SK-N-SH treated with all-trans-retinoic acid at 6 μM for 48 hours (cell line): ENCODE results near the gene CCM2L.

Experiments
- ARNTL ChIP-seq: fragments of 450-650 bp; formaldehyde crosslinking; IDR thresholded peaks from 2 replicates; pipeline ENCODE4 v1.5.0; 2020; ENCODE audit warnings: low read depth, mild to moderate bottlenecking, moderate library complexity, borderline replicate concordance
- BACH2 ChIP-seq: fragments of 250-450 bp; sonication (Bioruptor Pico); IDR thresholded peaks from 2 replicates; pipeline ENCODE4 v1.9.0; 2021; ENCODE audit warnings: mild to moderate bottlenecking, borderline replicate concordance
- SNAI2 ChIP-seq: fragments of 250-450 bp; sonication (Bioruptor Pico); IDR thresholded peaks from 2 replicates; pipeline ENCODE4 v1.5.0; 2020; ENCODE audit warnings: mild to moderate bottlenecking, moderate library complexity

DNA sequence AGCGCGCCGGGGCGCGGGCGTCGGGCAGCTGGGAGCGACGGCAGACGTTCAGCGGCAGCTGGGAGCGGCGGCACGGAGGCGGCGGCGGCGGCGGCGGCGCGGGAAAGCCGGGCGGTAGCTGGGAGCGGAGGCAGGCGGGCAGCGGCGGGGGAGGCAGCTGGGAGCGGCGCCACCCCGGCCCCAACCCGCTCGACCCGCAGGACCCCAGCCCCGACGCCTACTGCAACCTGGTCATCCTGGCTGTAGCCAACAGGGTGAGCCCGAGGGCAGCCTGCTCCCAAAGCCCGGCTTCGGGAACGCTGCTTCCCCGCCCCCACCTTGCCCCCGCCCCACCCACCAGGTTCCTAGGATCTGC lies 8.9 kb downstream of the CCM2L start:
- TF ChIP-seq BACH2 (CRISPR knock-in tag), result no peak
- no peak for TF ChIP-seq ARNTL (CRISPR knock-in tag)
- no peak for TF ChIP-seq SNAI2 (CRISPR knock-in tag)
